RWPE1 (cell line): ENCODE data around the gene IDH2.

Experiments
- CTCF ChIA-PET: fragments of 350-600 bp; sonication (Branson Sonifier 250); formaldehyde crosslinking; extraction: SDS; loops from one replicate; lab custom pipeline; 2021; lab: Yijun Ruan, JAX
- POLR2A ChIA-PET: fragments of 400-600 bp; formaldehyde crosslinking; extraction: SDS; loops from one replicate; lab custom pipeline; 2020; ENCODE audit warnings: antibody characterized with exemption; ENCODE audit not compliant: low non-redundant PET; lab: Yijun Ruan, JAX
- DNase-seq: peaks from one replicate; pipeline ENCODE4 v3.0.0; 2012; ENCODE audit warnings: low spot score
- H3K27ac ChIP-seq: fragments of 450-650 bp; 2 replicates; pipeline ENCODE4 v1.5.1; 2017
- CTCF ChIP-seq: fragments of 450-650 bp; conservative IDR thresholded peaks from 2 replicates; pipeline ENCODE4 v1.5.1; 2017; ENCODE audit warnings: low read depth, mild to moderate bottlenecking

IDH2 gene

GRCh38 chr15:90035095-90035839, 67.0 kb downstream of the IDH2 start:
- peak overlapping the region; percentile 24 for H3K27ac ChIP-seq
- POLR2A ChIA-PET, result no interaction called here
- DNase-seq, result peak; percentile 65
- CTCF ChIA-PET, result interaction anchor here (0.8 kb wide), 1 partner anchor 30 kb away, joined by 4 read pairs; no protein-coding TSS in a partner anchor
- no peak for TF ChIP-seq CTCF

- POLR2A ChIA-PET, result no interaction called here
- H3K27ac ChIP-seq, result peak overlapping the region; percentile 24
- DNase-seq, result no peak
- CTCF ChIA-PET, result interaction anchor here (1.0 kb wide), 1 partner anchor 12 kb away, joined by 3 read pairs; no protein-coding TSS in a partner anchor
- TF ChIP-seq CTCF, result no peak
These were observed 68.8 kb downstream of the IDH2 start for GRCh38 chr15:90033448-90033847.
